SU-DHL-6 (cell line): ENCODE measurements around the gene STK39.

Experiments
- H2AFZ ChIP-seq: fragments of 200-600 bp; sonication (generic); 2 replicates; pipeline ENCODE4 v1.6.1; 2014; ENCODE audit warnings: low read depth, mild to moderate bottlenecking, moderate library complexity, mixed read lengths, antibody characterized with exemption, low read length; ENCODE audit not compliant: severe bottlenecking
- H3F3A ChIP-seq: fragments of 200-600 bp; shearing (Covaris generic); 2 replicates; pipeline ENCODE4 v1.6.0; 2016; ENCODE audit warnings: antibody characterized with exemption, mild to moderate bottlenecking; ENCODE audit not compliant: insufficient read depth
- H3K27ac ChIP-seq: fragments of 200-600 bp; sonication (generic); 2 replicates; pipeline ENCODE4 v1.5.1; 2016; ENCODE audit warnings: low read depth, mild to moderate bottlenecking, low read length, moderate library complexity, mixed read lengths
- H3K27me3 ChIP-seq: fragments of 200-600 bp; sonication (generic), shearing (Covaris generic); 2 replicates; pipeline ENCODE4 v1.6.0; 2014; ENCODE audit warnings: mild to moderate bottlenecking, low read length
- H3K36me3 ChIP-seq: fragments of 200-600 bp; sonication (generic); 2 replicates; pipeline ENCODE4 v1.6.1; 2014; ENCODE audit warnings: mild to moderate bottlenecking, low read length, mixed read lengths
- H3K4me2 ChIP-seq: fragments of 300-600, 200-600 bp; shearing (Covaris generic), sonication (generic); 2 replicates; pipeline ENCODE4 v1.6.0; 2014; ENCODE audit warnings: low read length, low read depth, mild to moderate bottlenecking; ENCODE audit not compliant: poor library complexity, severe bottlenecking
- H3K4me3 ChIP-seq: fragments of 200-600 bp; sonication (generic); 2 replicates; pipeline ENCODE4 v1.5.1; 2014; ENCODE audit warnings: antibody characterized with exemption, low read length, mild to moderate bottlenecking, mixed read lengths; ENCODE audit not compliant: insufficient read depth, poor library complexity, severe bottlenecking
- H3K79me2 ChIP-seq: fragments of 200-600 bp; sonication (generic); 2 replicates; pipeline ENCODE4 v1.6.1; 2014; ENCODE audit warnings: mild to moderate bottlenecking, low read length, moderate library complexity; ENCODE audit not compliant: insufficient read depth
- H3K9ac ChIP-seq: fragments of 200-600 bp; sonication (generic); 2 replicates; pipeline ENCODE4 v1.7.0; 2014; ENCODE audit warnings: mild to moderate bottlenecking, low read length
- H3K9me2 ChIP-seq: fragments of 200-600 bp; sonication (generic); replicated peaks from 2 replicates; pipeline ENCODE4 v1.6.1; 2014; ENCODE audit warnings: low read length; ENCODE audit not compliant: insufficient read depth
- H3K9me3 ChIP-seq: fragments of 200-600 bp; sonication (generic); 2 replicates; pipeline ENCODE4 v1.6.1; 2014; ENCODE audit warnings: low read length, mixed read lengths; ENCODE audit not compliant: insufficient read depth
- H4K20me1 ChIP-seq: fragments of 200-600 bp; sonication (generic); 2 replicates; pipeline ENCODE4 v1.6.1; 2014; ENCODE audit warnings: low read depth, mild to moderate bottlenecking, antibody characterized with exemption, low read length, moderate library complexity, mixed read lengths
- CTCF ChIP-seq: fragments of 200-600 bp; sonication (generic); IDR thresholded peaks from one replicate; pipeline ENCODE4 v1.5.1; 2017; ENCODE audit warnings: antibody characterized with exemption, mild to moderate bottlenecking, low read length, moderate library complexity; ENCODE audit not compliant: insufficient read depth, poor library complexity, severe bottlenecking
- EZH2phosphoT487 ChIP-seq: fragments of 200-600 bp; sonication (generic), shearing (Covaris generic); conservative IDR thresholded peaks from 2 replicates; pipeline ENCODE4 v1.6.1; 2018; ENCODE audit warnings: mild to moderate bottlenecking, antibody characterized with exemption, low read length, moderate library complexity, mixed read lengths

The STK39 gene

GRCh38 chr2:168097431-168097830 is 150.0 kb downstream of the STK39 start:
- Histone ChIP-seq H2AFZ (no peak overlapping the region), H3K27ac (no peak overlapping the region), H3F3A (no peaks in the 10 kb centered on the region), H4K20me1 (no peaks in the 10 kb centered on the region), H3K79me2 (no peaks in the 10 kb centered on the region), H3K27me3 (no peaks in the 10 kb centered on the region), H3K9ac (no peak overlapping the region), H3K9me2 (no peaks in the 10 kb centered on the region), H3K4me2 (no peak overlapping the region), H3K9me3 (no peaks in the 10 kb centered on the region), H3K4me3 (no peak overlapping the region), H3K36me3 (no peaks in the 10 kb centered on the region)
- no peak for TF ChIP-seq CTCF
- no peak for TF ChIP-seq EZH2phosphoT487

GRCh38 chr2:168096158-168096557 is 151.2 kb downstream of the STK39 start:
- Histone ChIP-seq H3K4me3 (no peak overlapping the region), H3K27me3 (no peaks in the 10 kb centered on the region), H3F3A (no peaks in the 10 kb centered on the region), H3K9me3 (no peaks in the 10 kb centered on the region), H3K4me2 (no peak overlapping the region), H3K79me2 (no peaks in the 10 kb centered on the region), H2AFZ (no peak overlapping the region), H3K27ac (no peak overlapping the region), H4K20me1 (no peaks in the 10 kb centered on the region), H3K36me3 (no peaks in the 10 kb centered on the region), H3K9ac (no peak overlapping the region), H3K9me2 (no peaks in the 10 kb centered on the region)
- no peak for TF ChIP-seq EZH2phosphoT487
- TF ChIP-seq CTCF = no peak

GRCh38 chr2:168091986-168092385 is 155.4 kb downstream of the STK39 start:
- no peak for TF ChIP-seq CTCF
- TF ChIP-seq EZH2phosphoT487 = no peak
- Histone ChIP-seq H4K20me1 (no peaks in the 10 kb centered on the region), H3K36me3 (no peaks in the 10 kb centered on the region), H3K9me3 (no peaks in the 10 kb centered on the region), H3K9me2 (no peaks in the 10 kb centered on the region), H3K27ac (no peak overlapping the region), H3K4me2 (no peak overlapping the region), H3K9ac (no peak overlapping the region), H3F3A (no peaks in the 10 kb centered on the region), H3K4me3 (no peak overlapping the region), H3K79me2 (no peaks in the 10 kb centered on the region), H3K27me3 (no peaks in the 10 kb centered on the region), H2AFZ (no peak overlapping the region)
